GM12891 (cell line): ENCODE measurements around the gene AK3.

ENCODE experiments used
- POLR2A ChIP-seq: IDR thresholded peaks from 2 replicates; pipeline ENCODE4 v1.6.1; 2011; ENCODE audit warnings: low read depth, low read length, control low read depth
- POLR2AphosphoS5 ChIP-seq: IDR thresholded peaks from 2 replicates; pipeline ENCODE4 v1.6.1; 2011; ENCODE audit warnings: low read depth, low read length, control low read depth
- POU2F2 ChIP-seq: IDR thresholded peaks from 2 replicates; pipeline ENCODE4 v1.6.1; 2011; ENCODE audit warnings: low read depth, mild to moderate bottlenecking, control low read depth, low read length, moderate library complexity
- TAF1 ChIP-seq: IDR thresholded peaks from 2 replicates; pipeline ENCODE4 v1.6.1; 2011; ENCODE audit warnings: low read depth, low read length, control low read depth

- TF ChIP-seq POLR2A, result no peak
- TF ChIP-seq TAF1, result no peak
- TF ChIP-seq POU2F2, result no peak
- TF ChIP-seq POLR2AphosphoS5, result no peak
These were observed 63.6 kb downstream of the AK3 start for GRCh38 chr9:4677392-4677791.
